ENCODE results near the gene NPC1L1. TPM values are rescaled to one million over a fixed set of nuclear protein-coding genes. Genes with fewer than 3 reads are reported as not detected.

Gene NPC1L1
- total RNA-seq, 1 experiment from 2014 or later, result 0.15 TPM

DNA sequence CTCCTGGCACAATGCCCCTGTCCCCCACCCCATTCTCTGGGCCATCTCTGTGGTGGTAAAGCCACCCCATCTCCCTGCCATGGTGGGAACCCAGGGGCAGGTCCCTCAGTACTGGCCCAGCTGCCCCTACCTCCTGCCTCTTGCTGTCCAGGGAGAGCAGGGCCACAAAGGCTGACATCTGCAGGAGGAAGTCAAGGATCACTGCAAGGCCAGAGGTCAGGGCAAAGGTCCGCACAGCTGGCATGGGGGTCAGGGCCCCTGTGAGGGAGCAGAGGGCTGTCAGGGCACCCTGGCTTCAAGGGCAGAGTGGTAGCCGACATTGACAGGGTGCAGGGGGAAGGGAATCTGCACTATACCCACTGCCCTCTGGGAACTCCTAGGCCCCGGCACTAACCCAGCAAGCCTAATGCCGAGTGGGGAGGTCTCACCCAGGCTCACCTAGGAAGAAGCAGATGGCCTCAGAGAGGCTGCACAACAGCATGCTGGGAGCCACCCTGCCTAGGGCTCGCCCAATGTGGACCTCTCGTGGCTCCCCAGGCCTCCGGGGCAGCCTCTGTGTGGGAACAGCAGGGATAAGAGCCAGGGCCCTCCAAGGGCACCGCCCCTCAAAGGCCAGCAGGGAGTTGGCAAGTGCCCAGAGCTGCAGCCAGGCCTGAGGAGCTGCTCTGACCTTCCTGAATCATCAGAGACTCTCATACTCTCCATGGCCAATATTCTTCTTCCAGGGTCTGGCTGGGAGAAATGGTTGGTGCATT, 7.7 kb downstream of the NPC1L1 start:
- Mint-ChIP-seq H3K4me1 (no peaks in the 10 kb centered on the region), H3K36me3 (no peaks in the 10 kb centered on the region), H3K4me3 (no peak overlapping the region), H3K9me3 (peaks cover 1% of the 10 kb centered on the region; the same call in 1 of the 2 replicates), H3K27ac (no peak overlapping the region), H3K27me3 (ENCODE audit: low read depth) (peaks cover under 1% of the 10 kb centered on the region)
- ATAC-seq, result no peak
- ChIA-PET CTCF (interaction anchor here (1.3 to 1.7 kb wide), 7 partner anchors 10 to 293 kb away, joined by 6 to 32 read pairs (median 12); partner anchors contain the start of gene DDX56), POLR2A (no interaction called here)
- no peak for DNase-seq (ENCODE audit: low spot score)
- TF ChIP-seq CBFB (CRISPR knock-in tag; IDR thresholded peaks at IDR 0.05; ENCODE audit: low read depth), result no peak
- TF ChIP-seq ZNF425 (CRISPR knock-in tag; conservative IDR thresholded peaks at IDR 0.05), result no peak
- TF ChIP-seq FOXP4 (CRISPR knock-in tag; IDR thresholded peaks at IDR 0.05), result no peak
- TF ChIP-seq NR2C2 (CRISPR knock-in tag; IDR thresholded peaks at IDR 0.05), result no peak
- TF ChIP-seq, protein P1, sequence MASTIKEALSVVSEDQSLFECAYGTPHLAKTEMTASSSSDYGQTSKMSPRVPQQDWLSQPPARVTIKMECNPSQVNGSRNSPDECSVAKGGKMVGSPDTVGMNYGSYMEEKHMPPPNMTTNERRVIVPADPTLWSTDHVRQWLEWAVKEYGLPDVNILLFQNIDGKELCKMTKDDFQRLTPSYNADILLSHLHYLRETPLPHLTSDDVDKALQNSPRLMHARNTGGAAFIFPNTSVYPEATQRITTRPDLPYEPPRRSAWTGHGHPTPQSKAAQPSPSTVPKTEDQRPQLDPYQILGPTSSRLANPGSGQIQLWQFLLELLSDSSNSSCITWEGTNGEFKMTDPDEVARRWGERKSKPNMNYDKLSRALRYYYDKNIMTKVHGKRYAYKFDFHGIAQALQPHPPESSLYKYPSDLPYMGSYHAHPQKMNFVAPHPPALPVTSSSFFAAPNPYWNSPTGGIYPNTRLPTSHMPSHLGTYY (CRISPR knock-in tag; IDR thresholded peaks at IDR 0.05), result no peak
- TF ChIP-seq, protein P2, sequence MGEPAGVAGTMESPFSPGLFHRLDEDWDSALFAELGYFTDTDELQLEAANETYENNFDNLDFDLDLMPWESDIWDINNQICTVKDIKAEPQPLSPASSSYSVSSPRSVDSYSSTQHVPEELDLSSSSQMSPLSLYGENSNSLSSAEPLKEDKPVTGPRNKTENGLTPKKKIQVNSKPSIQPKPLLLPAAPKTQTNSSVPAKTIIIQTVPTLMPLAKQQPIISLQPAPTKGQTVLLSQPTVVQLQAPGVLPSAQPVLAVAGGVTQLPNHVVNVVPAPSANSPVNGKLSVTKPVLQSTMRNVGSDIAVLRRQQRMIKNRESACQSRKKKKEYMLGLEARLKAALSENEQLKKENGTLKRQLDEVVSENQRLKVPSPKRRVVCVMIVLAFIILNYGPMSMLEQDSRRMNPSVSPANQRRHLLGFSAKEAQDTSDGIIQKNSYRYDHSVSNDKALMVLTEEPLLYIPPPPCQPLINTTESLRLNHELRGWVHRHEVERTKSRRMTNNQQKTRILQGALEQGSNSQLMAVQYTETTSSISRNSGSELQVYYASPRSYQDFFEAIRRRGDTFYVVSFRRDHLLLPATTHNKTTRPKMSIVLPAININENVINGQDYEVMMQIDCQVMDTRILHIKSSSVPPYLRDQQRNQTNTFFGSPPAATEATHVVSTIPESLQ (CRISPR knock-in tag; IDR thresholded peaks at IDR 0.05), result no peak
- no peak for TF ChIP-seq TCF7 (CRISPR knock-in tag; IDR thresholded peaks at IDR 0.05; ENCODE audit: low read depth)
- TF ChIP-seq, protein P3, sequence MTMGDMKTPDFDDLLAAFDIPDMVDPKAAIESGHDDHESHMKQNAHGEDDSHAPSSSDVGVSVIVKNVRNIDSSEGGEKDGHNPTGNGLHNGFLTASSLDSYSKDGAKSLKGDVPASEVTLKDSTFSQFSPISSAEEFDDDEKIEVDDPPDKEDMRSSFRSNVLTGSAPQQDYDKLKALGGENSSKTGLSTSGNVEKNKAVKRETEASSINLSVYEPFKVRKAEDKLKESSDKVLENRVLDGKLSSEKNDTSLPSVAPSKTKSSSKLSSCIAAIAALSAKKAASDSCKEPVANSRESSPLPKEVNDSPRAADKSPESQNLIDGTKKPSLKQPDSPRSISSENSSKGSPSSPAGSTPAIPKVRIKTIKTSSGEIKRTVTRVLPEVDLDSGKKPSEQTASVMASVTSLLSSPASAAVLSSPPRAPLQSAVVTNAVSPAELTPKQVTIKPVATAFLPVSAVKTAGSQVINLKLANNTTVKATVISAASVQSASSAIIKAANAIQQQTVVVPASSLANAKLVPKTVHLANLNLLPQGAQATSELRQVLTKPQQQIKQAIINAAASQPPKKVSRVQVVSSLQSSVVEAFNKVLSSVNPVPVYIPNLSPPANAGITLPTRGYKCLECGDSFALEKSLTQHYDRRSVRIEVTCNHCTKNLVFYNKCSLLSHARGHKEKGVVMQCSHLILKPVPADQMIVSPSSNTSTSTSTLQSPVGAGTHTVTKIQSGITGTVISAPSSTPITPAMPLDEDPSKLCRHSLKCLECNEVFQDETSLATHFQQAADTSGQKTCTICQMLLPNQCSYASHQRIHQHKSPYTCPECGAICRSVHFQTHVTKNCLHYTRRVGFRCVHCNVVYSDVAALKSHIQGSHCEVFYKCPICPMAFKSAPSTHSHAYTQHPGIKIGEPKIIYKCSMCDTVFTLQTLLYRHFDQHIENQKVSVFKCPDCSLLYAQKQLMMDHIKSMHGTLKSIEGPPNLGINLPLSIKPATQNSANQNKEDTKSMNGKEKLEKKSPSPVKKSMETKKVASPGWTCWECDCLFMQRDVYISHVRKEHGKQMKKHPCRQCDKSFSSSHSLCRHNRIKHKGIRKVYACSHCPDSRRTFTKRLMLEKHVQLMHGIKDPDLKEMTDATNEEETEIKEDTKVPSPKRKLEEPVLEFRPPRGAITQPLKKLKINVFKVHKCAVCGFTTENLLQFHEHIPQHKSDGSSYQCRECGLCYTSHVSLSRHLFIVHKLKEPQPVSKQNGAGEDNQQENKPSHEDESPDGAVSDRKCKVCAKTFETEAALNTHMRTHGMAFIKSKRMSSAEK (CRISPR knock-in tag; IDR thresholded peaks at IDR 0.05; ENCODE audit: borderline replicate concordance), result no peak
- TF ChIP-seq, protein P4, sequence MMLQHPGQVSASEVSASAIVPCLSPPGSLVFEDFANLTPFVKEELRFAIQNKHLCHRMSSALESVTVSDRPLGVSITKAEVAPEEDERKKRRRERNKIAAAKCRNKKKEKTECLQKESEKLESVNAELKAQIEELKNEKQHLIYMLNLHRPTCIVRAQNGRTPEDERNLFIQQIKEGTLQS (CRISPR knock-in tag; conservative IDR thresholded peaks at IDR 0.05), result no peak
- no peak for TF ChIP-seq TEAD1 (CRISPR knock-in tag; IDR thresholded peaks at IDR 0.05)
- no peak for TF ChIP-seq NFYB (CRISPR knock-in tag; conservative IDR thresholded peaks at IDR 0.05; ENCODE audit: low read depth)
- TF ChIP-seq FOXP1 (CRISPR knock-in tag; IDR thresholded peaks at IDR 0.05; ENCODE audit: borderline replicate concordance), result no peak
- no peak for TF ChIP-seq ZNF396 (CRISPR knock-in tag; IDR thresholded peaks at IDR 0.05; ENCODE audit: borderline replicate concordance)
- TF ChIP-seq GTF2I (CRISPR knock-in tag; conservative IDR thresholded peaks at IDR 0.05), result no peak
- TF ChIP-seq, protein P5, sequence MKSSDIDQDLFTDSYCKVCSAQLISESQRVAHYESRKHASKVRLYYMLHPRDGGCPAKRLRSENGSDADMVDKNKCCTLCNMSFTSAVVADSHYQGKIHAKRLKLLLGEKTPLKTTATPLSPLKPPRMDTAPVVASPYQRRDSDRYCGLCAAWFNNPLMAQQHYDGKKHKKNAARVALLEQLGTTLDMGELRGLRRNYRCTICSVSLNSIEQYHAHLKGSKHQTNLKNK (CRISPR knock-in tag; IDR thresholded peaks at IDR 0.05), result no peak
- TF ChIP-seq MYBL2 (CRISPR knock-in tag; IDR thresholded peaks at IDR 0.05), result no peak
- TF ChIP-seq AR (CRISPR knock-in tag; IDR thresholded peaks at IDR 0.05), result no peak
- TF ChIP-seq HMGA2 (CRISPR knock-in tag; IDR thresholded peaks at IDR 0.05), result no peak
